Endothelial cell (in vitro differentiated cells): ENCODE measurements around the gene KCNN1. TPM values are rescaled to one million over a fixed set of nuclear protein-coding genes. Genes with fewer than 3 reads are reported as not detected.
"Not testable (repeated sequence)": the region's sequence is repeated elsewhere in the genome, so short reads cannot be mapped to it uniquely, and the experiment has no call there.

Experiments used
- DNase-seq: peaks from one replicate; pipeline ENCODE4 v3.0.0; 2021; ENCODE audit warnings: low spot score
- H3K27ac Mint-ChIP-seq: one replicate; pipeline ENCODE4 v1.8.0; 2021; ENCODE audit warnings: mixed read lengths, inconsistent platforms; ENCODE audit not compliant: unreplicated experiment
- H3K27me3 Mint-ChIP-seq: one replicate; pipeline ENCODE4 v1.8.0; 2021; ENCODE audit warnings: mild to moderate bottlenecking, moderate library complexity, mixed read lengths, inconsistent platforms; ENCODE audit not compliant: unreplicated experiment
- H3K36me3 Mint-ChIP-seq: one replicate; pipeline ENCODE4 v1.8.0; 2021; ENCODE audit warnings: mild to moderate bottlenecking, low read depth, mixed read lengths, inconsistent platforms; ENCODE audit not compliant: unreplicated experiment
- H3K4me1 Mint-ChIP-seq: one replicate; pipeline ENCODE4 v1.8.0; 2021; ENCODE audit warnings: mild to moderate bottlenecking, mixed read lengths, inconsistent platforms; ENCODE audit not compliant: unreplicated experiment
- H3K4me3 Mint-ChIP-seq: one replicate; pipeline ENCODE4 v1.8.0; 2021; ENCODE audit warnings: mild to moderate bottlenecking, mixed read lengths, inconsistent platforms; ENCODE audit not compliant: unreplicated experiment
- H3K9me3 Mint-ChIP-seq: one replicate; pipeline ENCODE4 v1.8.0; 2021; ENCODE audit warnings: mixed read lengths, inconsistent platforms; ENCODE audit not compliant: unreplicated experiment
- total RNA-seq: library from RNA; stranded (reverse); fragmentation: NEBNext Ultra II Directional; extraction: Animal tissue kit (Norgen Biotek cat#: 25700); gene quantifications from one replicate; pipeline ENCODE4 v1.2.1, GENCODE V29; 2021; ENCODE audit not compliant: unreplicated experiment
- TF ChIP-seq, protein P1 (sequence below): fragments of 200-600 bp; sonication (generic); IDR thresholded peaks from one replicate; pipeline ENCODE4 v1.5.0; 2021; ENCODE audit warnings: antibody characterized with exemption; ENCODE audit not compliant: unreplicated experiment

KCNN1 gene
- total RNA-seq, 1 donor from 2014 or later: 19.3 TPM

DNA sequence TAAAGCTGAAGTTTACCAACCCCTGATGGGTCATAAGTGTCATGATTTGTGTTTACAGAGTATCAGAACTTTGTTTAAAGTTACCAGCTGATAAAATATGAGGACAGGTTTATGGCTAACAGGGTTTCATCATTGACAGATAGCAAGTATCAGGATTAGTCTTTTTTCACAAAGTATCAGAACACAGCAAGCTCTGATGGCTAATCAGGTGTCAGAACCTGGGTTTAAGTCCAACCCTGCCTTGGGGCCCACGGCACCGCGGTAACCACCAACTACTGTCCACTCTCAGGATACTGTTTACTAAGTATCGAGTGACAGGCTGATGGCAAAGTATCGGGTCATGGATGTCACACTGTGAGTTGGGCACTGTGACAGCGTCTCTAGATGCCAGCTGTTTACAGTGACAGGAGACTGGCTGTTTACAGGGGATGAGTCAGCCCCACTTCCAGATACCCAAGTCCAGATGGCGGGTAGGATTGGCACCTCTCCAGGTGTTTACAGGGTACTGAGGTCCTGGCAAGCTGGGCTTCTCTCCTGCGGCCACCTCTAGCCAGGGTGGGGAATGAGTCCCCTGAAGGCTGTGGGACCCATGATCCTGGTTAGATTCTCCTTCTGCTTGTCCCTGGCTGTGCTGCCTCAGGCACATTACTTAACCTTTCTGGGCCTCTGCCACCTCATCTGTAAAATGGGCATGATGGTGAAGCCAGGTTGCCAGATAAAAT lies 62.9 kb downstream of the KCNN1 start:
- H3K27ac Mint-ChIP-seq: no peak overlapping the region
- H3K4me1 Mint-ChIP-seq: no peaks in the 10 kb centered on the region
- no peak for DNase-seq
- TF ChIP-seq, protein P1, sequence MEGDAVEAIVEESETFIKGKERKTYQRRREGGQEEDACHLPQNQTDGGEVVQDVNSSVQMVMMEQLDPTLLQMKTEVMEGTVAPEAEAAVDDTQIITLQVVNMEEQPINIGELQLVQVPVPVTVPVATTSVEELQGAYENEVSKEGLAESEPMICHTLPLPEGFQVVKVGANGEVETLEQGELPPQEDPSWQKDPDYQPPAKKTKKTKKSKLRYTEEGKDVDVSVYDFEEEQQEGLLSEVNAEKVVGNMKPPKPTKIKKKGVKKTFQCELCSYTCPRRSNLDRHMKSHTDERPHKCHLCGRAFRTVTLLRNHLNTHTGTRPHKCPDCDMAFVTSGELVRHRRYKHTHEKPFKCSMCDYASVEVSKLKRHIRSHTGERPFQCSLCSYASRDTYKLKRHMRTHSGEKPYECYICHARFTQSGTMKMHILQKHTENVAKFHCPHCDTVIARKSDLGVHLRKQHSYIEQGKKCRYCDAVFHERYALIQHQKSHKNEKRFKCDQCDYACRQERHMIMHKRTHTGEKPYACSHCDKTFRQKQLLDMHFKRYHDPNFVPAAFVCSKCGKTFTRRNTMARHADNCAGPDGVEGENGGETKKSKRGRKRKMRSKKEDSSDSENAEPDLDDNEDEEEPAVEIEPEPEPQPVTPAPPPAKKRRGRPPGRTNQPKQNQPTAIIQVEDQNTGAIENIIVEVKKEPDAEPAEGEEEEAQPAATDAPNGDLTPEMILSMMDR: no peak
- H3K9me3 Mint-ChIP-seq: no peaks in the 10 kb centered on the region
- no peak overlapping the region for H3K4me3 Mint-ChIP-seq
- no peaks in the 10 kb centered on the region for H3K36me3 Mint-ChIP-seq
- H3K27me3 Mint-ChIP-seq: peaks cover 4% of the 10 kb centered on the region

DNA sequence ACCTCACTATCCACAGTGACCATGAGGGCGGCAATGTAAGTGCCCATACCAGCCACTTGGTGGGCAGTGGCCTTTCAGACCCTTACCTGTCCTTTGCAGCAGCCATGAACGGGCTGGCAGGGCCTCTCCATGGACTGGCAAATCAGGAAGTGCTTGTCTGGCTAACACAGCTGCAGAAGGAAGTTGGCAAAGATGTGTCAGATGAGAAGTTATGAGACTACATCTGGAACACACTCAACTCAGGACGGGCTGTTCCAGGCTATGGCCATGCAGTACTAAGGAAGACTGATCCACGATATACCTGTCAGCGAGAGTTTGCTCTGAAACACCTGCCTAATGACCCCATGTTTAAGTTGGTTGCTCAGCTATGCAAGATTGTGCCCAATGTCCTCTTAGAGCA lies 64.5 kb downstream of the KCNN1 start:
- H3K36me3 Mint-ChIP-seq, H3K4me1 Mint-ChIP-seq, H3K9me3 Mint-ChIP-seq, DNase-seq, H3K27ac Mint-ChIP-seq, H3K4me3 Mint-ChIP-seq, H3K27me3 Mint-ChIP-seq: not testable (repeated sequence)

DNA sequence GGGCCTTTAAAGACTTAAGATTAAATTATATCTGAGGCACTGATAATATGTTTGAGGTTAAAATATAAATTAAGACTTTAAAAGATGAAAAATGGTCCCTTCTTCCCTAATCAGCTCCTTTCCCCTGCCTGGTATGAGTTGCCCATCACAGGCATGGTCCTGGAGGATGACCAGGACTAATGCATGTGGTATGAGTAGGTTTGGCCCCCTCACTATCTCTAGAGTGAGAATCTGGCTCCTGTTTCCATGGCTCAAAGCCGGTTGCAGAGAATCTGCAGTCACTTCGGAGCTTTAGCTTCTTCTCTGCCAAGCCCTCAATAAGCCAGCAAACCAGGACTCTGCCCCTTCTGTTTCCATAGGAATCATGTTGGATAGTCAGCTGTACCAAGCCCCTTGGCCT lies 65.2 kb downstream of the KCNN1 start:
- H3K27ac Mint-ChIP-seq, H3K4me3 Mint-ChIP-seq, H3K36me3 Mint-ChIP-seq, DNase-seq, H3K27me3 Mint-ChIP-seq, H3K4me1 Mint-ChIP-seq, H3K9me3 Mint-ChIP-seq: not testable (repeated sequence)

DNA sequence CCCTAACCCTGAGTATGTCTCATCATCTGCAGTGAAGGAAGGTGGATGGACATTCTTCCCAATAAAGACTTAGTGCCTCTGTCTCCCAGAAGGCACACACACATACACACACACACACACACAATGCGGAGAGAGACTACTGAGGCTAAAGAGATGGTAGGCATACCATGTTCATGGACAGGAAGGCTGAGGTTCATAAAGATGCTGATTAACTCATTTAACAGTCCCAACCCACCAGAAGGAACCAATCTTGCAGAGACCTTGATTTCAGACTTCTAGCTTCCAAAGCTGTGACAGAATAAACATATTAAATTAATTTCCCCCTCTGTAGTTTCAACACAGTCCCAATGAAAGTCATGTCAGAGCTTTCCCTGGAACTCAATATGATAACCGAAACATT lies 74.1 kb downstream of the KCNN1 start:
- no peak overlapping the region for H3K27ac Mint-ChIP-seq

DNA sequence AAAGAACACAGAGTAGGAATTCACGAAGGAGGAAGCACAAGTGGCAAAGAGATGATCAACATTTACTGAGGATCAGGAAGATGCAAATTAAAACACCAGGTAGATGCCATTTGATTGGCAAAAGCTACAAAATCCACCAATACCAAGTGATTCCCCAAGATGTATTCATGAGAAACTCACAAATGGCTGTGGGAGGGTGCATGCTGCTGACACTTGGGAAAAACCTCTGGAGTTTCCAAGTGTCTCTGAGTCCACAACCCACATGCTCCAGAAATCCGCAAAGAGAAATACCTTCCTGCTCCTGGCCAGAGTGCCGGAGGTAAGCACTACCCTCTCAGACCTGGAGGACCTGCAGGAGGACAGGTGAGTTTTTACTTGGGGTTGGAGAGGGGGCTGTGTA lies 76.8 kb downstream of the KCNN1 start:
- no peaks in the 10 kb centered on the region for H3K4me1 Mint-ChIP-seq
- no peak overlapping the region for H3K4me3 Mint-ChIP-seq
- H3K9me3 Mint-ChIP-seq: no peaks in the 10 kb centered on the region
- H3K27me3 Mint-ChIP-seq: peaks cover 1% of the 10 kb centered on the region
- no peaks in the 10 kb centered on the region for H3K36me3 Mint-ChIP-seq
- DNase-seq: no peak
- no peak overlapping the region for H3K27ac Mint-ChIP-seq
- TF ChIP-seq, protein P1: no peak

More for the DNA sequence above, 74.1 kb downstream of the KCNN1 start:
- H3K36me3 Mint-ChIP-seq: no peaks in the 10 kb centered on the region
- H3K9me3 Mint-ChIP-seq: no peaks in the 10 kb centered on the region
- H3K27me3 Mint-ChIP-seq: peaks cover 1% of the 10 kb centered on the region
- H3K4me3 Mint-ChIP-seq: no peak overlapping the region
- TF ChIP-seq, protein P1: no peak
- H3K4me1 Mint-ChIP-seq: no peaks in the 10 kb centered on the region
- no peak for DNase-seq

DNA sequence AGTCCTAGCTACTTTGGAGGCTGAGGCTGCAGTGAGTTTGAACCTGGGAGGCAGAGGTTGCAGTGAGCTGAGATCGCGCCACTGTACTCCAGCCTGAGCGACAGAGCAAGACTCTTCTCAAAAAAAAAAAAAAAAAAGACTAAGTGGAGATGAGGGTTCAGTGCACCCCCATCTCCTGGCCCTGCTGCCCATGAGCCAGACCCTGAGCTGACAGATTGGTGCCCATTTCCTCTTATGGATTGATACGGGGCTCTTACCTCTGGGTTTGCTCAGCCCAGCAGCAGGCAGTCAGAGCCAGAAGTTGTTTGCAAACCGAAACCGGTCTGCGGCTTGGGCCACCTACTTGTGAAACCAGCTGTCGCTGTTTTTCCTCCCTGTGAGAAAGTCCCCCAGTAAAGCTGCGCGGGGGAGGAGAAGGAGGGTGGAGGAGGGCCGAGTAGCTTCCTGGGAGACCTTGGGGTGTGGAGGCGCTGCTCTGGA lies 78.0 kb downstream of the KCNN1 start:
- Mint-ChIP-seq H3K4me1 (no peaks in the 10 kb centered on the region), H3K36me3 (no peaks in the 10 kb centered on the region), H3K9me3 (no peaks in the 10 kb centered on the region), H3K27ac (no peak overlapping the region), H3K27me3 (peaks cover 1% of the 10 kb centered on the region), H3K4me3 (no peak overlapping the region)
- no peak for DNase-seq
- TF ChIP-seq, protein P1: no peak
